NCI-H2227 treated with DMSO at 0.1 percent for 48 hours (cell line): Measurements from ENCODE around the gene GDNF.
"Not testable (repeated sequence)": the region's sequence is repeated elsewhere in the genome, so short reads cannot be mapped to it uniquely, and the experiment has no call there.

Experiments used
- DNase-seq: peaks from one replicate; lab custom pipeline; 2025; lab: John Stamatoyannopoulos, UW

Gene GDNF

GRCh38 chr5:37816883-37817282 lies 23.0 kb downstream of the GDNF start:
- no peak for DNase-seq

GRCh38 chr5:37816331-37816730 lies 23.5 kb downstream of the GDNF start:
- no peak for DNase-seq

- no peak for DNase-seq
Observed at GRCh38 chr5:37815913-37816312, 23.9 kb downstream of the GDNF start.

- DNase-seq, result no peak
Observed at GRCh38 chr5:37814699-37815098, 25.1 kb downstream of the GDNF start.

DNA sequence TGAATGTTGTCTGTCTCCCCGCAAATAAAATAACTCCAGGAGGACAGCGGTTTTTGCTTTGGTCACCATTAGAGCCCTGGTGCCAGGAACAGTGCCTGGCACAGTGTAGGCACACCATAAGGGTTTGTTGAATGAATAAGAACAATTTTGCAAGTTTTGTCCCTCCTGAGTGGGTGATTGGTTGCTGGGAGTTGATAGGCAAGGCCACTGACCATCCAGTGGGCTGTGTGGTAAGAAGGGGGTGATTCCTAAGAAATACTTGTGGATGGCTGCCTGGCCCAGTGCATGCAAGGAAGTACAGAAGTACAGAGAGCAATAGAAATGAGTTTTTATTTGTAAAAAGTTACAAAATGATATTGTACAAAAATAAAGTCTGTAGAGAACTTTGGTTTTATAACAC lies 27.5 kb downstream of the GDNF start:
- no peak for DNase-seq

GRCh38 chr5:37811866-37812265 lies 28.0 kb downstream of the GDNF start:
- DNase-seq, result no peak

GRCh38 chr5:37810311-37810710 lies 29.5 kb downstream of the GDNF start:
- no peak for DNase-seq

GRCh38 chr5:37808945-37809344 lies 30.9 kb downstream of the GDNF start:
- no peak for DNase-seq

- DNase-seq, result no peak
Observed at GRCh38 chr5:37807621-37808301, 32.1 kb downstream of the GDNF start.

DNA sequence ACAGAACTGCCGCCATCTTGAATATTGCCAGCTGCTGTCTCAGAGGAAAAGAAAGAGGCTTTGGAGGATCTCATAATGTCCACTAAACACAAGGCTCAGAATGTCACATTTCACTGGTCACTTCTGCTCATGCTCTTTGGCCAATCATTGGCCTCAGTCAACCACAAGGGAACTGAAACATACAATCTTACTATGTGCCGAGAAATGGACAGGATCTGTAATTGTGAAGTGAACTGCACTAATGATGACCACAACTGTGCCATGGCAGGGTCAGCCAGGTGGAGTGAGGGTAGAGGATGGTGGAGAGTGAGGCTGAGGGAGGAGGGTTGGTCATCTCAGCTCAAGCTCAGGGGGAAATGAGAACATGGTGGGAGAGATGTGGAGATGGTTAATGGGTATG lies 32.8 kb downstream of the GDNF start:
- no peak for DNase-seq

GRCh38 chr5:37806476-37806875 lies 33.4 kb downstream of the GDNF start:
- no peak for DNase-seq

GRCh38 chr5:37806016-37806415 lies 33.8 kb downstream of the GDNF start:
- no peak for DNase-seq

GRCh38 chr5:37804401-37804800 lies 35.4 kb downstream of the GDNF start:
- DNase-seq, result no peak

GRCh38 chr5:37803487-37803886 lies 36.4 kb downstream of the GDNF start:
- no peak for DNase-seq

GRCh38 chr5:37801521-37801920 lies 38.3 kb downstream of the GDNF start:
- no peak for DNase-seq

- no peak for DNase-seq
Observed at GRCh38 chr5:37799865-37800421, 39.9 kb downstream of the GDNF start.

DNA sequence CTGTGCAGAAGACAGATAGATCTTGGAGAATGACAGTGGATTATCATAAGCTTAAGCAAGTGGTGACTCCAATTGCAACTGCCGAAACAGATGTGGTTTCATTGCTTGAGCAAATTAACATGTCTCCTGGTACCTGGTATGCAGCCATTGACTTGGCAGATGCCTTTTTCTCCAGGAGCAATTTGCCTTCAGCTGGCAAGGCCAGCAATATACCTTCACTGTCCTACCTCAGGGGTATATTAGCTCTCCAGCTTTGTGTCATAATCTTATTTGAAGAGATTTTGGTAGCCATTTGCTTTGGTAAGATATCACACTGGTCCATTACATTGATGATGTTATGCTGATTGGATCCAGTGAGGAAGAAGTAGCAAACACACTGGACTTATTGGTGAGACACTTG lies 43.4 kb downstream of the GDNF start:
- not testable (repeated sequence) for DNase-seq

DNA sequence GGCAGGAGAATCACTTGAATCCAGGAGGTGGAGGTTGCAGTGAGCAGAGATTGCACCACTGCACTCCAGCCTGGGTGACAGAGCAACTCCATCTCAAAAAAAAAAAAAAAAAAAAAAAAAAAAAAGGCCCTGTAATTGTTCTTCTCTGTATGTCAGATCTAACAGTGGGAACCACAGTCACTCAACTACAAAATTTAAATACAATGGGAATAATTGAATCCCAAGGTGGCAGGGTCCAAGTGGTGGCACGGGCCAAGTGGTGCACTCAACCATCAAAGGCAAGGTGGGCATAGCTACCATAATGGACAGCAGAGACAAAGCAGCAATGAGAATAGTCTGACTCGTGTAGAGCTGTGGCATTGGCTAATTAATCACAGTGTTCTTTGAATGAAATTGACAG lies 44.5 kb downstream of the GDNF start:
- not testable (repeated sequence) for DNase-seq

- DNase-seq, result no peak
Observed at GRCh38 chr5:37792975-37793631, 46.7 kb downstream of the GDNF start.

GRCh38 chr5:37791321-37791720 lies 48.5 kb downstream of the GDNF start:
- no peak for DNase-seq

DNA sequence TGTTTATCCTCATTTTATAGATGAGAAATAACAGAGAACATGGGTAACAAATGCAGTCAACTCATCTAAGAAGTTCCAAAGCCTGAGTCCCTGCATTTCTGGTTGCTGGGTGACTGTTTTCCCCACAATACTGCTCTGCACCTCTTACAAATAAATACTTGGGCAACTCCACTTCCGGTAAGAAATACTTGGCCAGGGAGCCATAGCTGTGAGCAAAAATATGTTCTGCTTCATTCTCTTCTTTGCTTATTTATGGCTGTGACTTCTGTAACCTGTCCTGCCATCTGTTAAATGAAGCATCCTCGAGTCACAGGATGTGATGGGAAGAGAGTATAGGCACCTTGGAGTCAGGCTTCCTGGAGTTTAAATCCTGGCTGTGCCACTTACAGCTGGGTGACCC lies 49.9 kb downstream of the GDNF start:
- no peak for DNase-seq

GRCh38 chr5:37787742-37788141 lies 52.1 kb downstream of the GDNF start:
- DNase-seq, result no peak

- no peak for DNase-seq
Observed at GRCh38 chr5:37786862-37787519, 52.9 kb downstream of the GDNF start.
